Measurements from ENCODE around the gene EXOC3.

Gene EXOC3

GRCh38 chr5:427415-428087 is 15.4 kb upstream of the EXOC3 start:
- no peak for DNase-seq

GRCh38 chr5:428219-428618 is 14.8 kb upstream of the EXOC3 start:
- no peak for DNase-seq

DNA sequence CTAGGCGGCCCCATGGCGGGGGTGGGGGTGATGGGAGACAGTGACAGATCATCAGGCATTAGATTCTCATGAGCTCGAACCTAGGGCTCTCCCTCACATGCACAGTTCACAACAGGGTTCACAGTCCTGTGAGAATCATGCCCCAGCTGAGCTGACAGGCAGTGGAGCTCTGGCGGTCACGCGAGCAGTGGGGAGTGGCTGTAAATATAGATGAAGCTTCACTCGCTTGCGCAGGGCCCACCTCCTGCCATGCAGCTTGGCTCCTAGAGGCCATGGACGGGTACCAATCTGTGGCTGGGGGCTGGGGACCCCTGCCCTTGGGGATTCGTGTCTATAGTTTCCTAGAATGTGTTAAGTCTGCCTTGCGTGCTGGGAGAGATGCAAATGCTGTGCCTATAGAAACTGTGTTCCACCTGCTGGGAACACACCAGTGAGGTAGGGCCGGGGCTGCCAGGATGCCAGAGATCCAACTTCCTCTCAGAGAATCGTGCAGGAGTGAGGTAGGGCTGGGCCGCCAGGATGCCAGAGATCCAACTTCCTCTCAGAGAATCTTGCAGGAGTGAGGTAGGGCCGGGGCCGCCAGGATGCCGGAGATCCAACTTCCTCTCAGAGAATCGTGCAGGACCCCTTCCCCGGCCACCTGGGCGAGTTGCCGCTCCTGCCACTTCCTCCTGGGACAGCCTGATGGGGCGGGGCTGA is 14.1 kb upstream of the EXOC3 start:
- no peak for DNase-seq

GRCh38 chr5:429453-430188 is 13.4 kb upstream of the EXOC3 start:
- no peak for DNase-seq

- DNase-seq = no peak
These were observed 12.6 kb upstream of the EXOC3 start for GRCh38 chr5:430214-430925.

DNA sequence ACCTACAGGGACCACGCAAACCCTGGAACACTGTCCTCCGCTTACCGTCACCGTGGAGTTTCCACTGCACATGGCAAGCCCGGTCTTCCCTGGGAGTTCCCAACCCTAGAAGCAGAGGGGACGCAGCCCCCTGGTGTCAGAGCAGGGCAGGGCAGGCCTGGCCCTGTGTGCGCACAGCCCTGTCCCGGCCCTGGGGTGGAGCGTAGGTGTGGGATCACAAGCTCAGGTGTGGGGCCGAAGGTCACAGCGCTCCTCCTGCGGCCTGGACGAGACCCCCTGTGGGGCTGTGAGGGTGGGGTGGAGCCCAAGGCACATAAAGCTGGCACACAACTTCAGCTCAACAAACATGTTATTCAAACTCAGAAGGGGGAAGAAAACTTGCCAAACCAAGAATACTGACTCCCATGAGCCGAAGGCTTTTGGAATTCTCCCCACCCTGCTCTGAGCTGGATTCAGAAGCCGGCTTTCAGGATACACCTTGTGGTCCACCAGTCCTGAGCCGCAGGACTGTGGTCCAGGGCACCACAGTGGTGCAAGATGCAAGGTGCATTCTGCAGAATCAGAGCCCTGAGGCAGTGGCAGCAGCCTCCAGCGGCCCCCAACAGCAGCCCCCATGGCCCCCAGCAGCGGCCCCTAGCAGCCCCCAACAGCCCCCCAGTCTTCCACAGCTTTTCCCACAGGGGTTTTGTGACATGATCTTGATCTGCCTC is 11.8 kb upstream of the EXOC3 start:
- DNase-seq = peak; percentile 47

- DNase-seq = no peak
These were observed 11.3 kb upstream of the EXOC3 start for GRCh38 chr5:431711-432050.

DNA sequence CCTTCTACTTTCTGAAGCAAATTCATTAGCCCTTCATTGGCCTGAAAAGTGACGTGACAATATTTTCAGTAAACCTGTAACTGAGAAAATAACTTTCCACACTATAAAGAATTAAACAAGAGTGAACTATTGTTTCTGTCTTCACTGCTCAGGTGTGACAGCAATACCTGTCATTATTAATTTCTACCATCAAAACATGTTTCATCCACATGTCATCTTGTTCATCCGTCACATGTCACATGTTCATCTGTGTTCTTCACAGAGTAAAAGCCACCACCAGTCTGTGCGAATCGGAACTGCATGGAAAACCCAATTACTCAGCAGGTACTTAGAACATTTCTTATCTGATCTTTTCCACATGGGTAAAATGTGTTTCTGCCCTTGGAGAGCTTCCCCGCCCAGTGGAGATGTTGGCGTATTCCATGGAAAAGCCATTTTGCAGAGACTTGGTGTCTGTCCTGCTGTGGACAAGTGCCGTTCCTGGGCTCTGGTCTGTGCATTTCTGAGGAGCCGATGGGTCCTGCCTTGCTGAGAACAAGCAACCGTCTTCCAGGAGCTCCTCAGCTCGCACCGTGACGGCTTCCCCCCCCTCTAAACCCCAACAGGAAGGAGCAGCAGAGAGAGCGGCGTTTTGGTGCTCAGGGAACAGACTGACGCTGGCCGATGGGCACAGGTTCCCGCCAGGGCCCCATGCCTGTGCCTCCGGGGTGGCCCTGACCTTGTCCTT is 10.6 kb upstream of the EXOC3 start:
- no peak for DNase-seq

GRCh38 chr5:432928-433791 is 9.8 kb upstream of the EXOC3 start:
- no peak for DNase-seq

- no peak for DNase-seq
These were observed 9.1 kb upstream of the EXOC3 start for GRCh38 chr5:433836-434235.

DNA sequence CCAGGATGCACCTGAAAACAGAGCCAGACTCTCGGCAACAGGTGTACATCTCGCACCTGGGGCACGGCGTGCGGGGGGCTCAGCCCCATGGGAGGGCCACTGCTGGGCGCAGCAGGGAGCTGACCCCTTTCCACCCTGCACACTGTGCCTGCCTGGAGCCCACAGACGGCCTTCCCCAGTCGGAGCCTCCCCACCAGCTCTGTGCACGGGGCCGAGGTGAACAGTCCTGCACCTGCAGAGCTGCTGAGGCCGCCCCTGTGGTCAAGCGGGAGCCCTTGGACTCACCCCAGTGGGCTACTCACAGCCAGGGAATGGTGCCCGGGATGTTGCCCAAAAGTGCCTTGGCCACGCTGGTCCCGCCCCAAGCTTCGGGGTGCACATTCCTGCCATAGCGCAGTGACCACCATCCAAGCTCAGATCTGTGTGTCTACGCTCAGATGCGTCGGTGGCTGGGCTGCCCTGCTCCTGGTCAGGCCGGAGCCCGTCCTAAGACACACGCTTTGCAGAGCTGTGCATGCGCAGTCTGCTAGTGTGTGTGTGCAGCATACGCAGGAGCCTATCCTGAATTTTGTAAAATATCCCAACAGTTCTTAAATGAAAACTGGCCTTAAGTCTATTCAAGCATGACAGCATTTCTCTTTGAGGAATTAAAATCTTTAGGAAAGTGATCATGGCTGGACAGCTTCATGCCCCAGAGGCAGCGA is 8.4 kb upstream of the EXOC3 start:
- DNase-seq = no peak

DNA sequence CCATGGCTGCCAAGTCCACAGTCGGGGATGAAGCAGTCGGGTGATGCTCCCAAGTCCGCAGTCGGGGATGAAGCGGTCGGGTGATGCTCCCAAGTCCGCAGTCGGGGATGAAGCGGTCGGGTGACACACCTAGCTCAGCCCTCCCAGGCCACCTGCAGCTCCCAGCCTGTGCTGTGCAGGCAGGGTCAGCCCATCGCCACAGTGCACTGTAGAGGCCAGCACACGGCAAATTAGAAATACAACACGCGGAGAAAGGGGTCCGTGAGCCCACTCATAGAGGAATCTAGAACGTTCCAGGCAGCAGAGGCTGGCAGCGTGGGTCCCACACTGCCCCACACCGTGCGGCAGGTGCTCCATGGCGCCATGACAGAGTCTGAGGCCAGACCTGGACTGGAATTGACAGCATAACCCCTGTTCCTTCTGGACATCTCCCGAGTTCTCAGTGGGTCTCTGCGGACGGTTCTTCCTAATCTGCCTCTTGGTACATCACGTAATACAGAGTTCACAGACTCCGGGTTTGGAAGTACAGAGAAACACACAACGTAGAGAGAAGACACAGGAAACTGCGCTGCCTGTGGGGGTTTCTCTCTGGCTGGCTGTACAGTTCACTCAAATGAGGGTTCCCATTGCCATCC is 7.7 kb upstream of the EXOC3 start:
- no peak for DNase-seq

- DNase-seq = peak; percentile 8
These were observed 6.9 kb upstream of the EXOC3 start for GRCh38 chr5:435961-436640.

GRCh38 chr5:436641-436975 is 6.4 kb upstream of the EXOC3 start:
- DNase-seq = no peak

GRCh38 chr5:437281-437771 is 5.7 kb upstream of the EXOC3 start:
- no peak for DNase-seq

- DNase-seq = no peak
These were observed 4.4 kb upstream of the EXOC3 start for GRCh38 chr5:438481-438981.

GRCh38 chr5:439181-439580 is 3.8 kb upstream of the EXOC3 start:
- no peak for DNase-seq

GRCh38 chr5:439636-440035 is 3.3 kb upstream of the EXOC3 start:
- DNase-seq = no peak

Data from DMS153 (cell line).